ENCODE data around the gene TPST1.

Gene TPST1

GRCh38 chr7:66400400-66400799 lies 195.3 kb downstream of the TPST1 start:
- TF ChIP-seq GATA2 (IDR thresholded peaks at IDR 0.05; ENCODE audit: low read depth, low read length) (no peak), GATA3 (IDR thresholded peaks at IDR 0.05; ENCODE audit: low read depth, low read length) (no peak)

DNA sequence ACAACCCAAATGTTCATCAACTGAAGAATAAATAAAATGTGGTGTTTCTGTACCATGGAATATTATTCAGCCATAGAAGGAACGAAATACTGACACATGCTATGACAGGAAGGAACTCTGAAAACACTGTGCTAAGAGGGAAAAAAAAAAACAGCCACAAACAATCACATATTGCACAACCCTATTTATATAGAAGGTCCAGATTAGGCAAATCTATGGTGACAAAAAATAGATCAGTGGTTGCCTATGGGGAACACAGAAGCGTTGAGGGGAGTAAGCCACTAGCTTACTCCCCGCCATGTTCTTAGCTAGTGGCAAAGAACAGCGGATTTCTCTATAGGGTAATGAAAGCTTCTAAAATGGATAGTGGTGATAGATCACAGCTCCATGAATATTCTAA lies 198.4 kb downstream of the TPST1 start:
- TF ChIP-seq GATA3 (IDR thresholded peaks at IDR 0.05; ENCODE audit: low read depth, low read length), result no peak
- TF ChIP-seq GATA2 (IDR thresholded peaks at IDR 0.05; ENCODE audit: low read depth, low read length), result no peak

DNA sequence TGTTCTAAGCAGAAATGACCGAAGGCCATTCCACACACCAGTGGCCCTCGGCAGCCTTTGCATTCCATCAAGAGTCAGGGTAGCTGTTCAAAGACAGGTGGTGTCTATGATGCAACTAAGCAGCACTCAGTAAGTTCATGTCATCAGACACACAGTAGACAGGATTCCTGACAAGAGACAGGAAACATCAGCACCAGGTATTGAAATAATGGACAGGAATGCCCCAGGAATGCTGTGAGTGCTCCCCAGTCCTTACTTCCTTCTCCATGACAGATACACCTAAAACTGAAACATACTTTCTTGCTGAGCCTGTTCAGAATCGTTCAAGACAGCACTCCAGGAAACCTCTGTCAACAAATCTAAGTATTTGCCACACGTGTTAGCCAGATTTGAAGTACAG lies 204.4 kb downstream of the TPST1 start:
- TF ChIP-seq GATA2 (IDR thresholded peaks at IDR 0.05; ENCODE audit: low read depth, low read length) (no peak), GATA3 (IDR thresholded peaks at IDR 0.05; ENCODE audit: low read depth, low read length) (no peak)
